H1 (cell line): ENCODE results near the gene SHC1. TPM values are rescaled to one million over a fixed set of nuclear protein-coding genes. Genes with fewer than 3 reads are reported as not detected.
A peak's percentile ranks its signal among the peaks of the same experiment; 100 is the strongest.

Experiments
- CTCF ChIA-PET: fragments of 300-600 bp; sonication (Branson Sonifier 250); formaldehyde crosslinking; loops from one replicate; lab custom pipeline; 2021; ENCODE audit not compliant: partially characterized antibody; lab: Charles Lee
- POLR2A ChIA-PET: fragments of 300-600 bp; sonication (Branson Sonifier 250); formaldehyde crosslinking; loops from one replicate; lab custom pipeline; 2021; ENCODE audit warnings: inconsistent platforms; ENCODE audit not compliant: partially characterized antibody; lab: Charles Lee
- DNase-seq, 2 experiments: peaks; one replicate each; pipeline versions ENCODE4 v3.0.0 to v3.0.0-alpha.2; 2010 to 2022; ENCODE audit warnings: low spot score in 2 of 2, low read depth in 1 of 2, mixed read lengths in 1 of 2
- FAIRE-seq: peaks from 2 replicates; lab custom pipeline; 2011; peaks lifted over from hg19 to GRCh38; lab: Jason Lieb, UNC
- H2AFZ ChIP-seq: 2 replicates; pipeline ENCODE4 v1.8.1; 2012; ENCODE audit warnings: low read length, inconsistent platforms
- H2AK5ac ChIP-seq: 2 replicates; pipeline ENCODE4 v1.6.1; 2013; ENCODE audit warnings: low read depth, low read length
- H2BK120ac ChIP-seq: replicated peaks from 2 replicates; pipeline ENCODE3; 2013; ENCODE audit warnings: low read depth, low read length, inconsistent platforms
- H2BK12ac ChIP-seq: 2 replicates; pipeline ENCODE4 v1.6.1; 2013; ENCODE audit warnings: low read depth, low read length
- H2BK15ac ChIP-seq: 2 replicates; pipeline ENCODE4 v1.6.1; 2013; ENCODE audit warnings: low read length
- H2BK20ac ChIP-seq: 2 replicates; pipeline ENCODE4 v1.6.1; 2013; ENCODE audit warnings: low read length
- H2BK5ac ChIP-seq: 2 replicates; pipeline ENCODE4 v1.6.1; 2013; ENCODE audit warnings: low read depth, low read length
- H3K14ac ChIP-seq: 2 replicates; pipeline ENCODE4 v1.6.1; 2013; ENCODE audit warnings: inconsistent platforms; ENCODE audit not compliant: insufficient read length
- H3K18ac ChIP-seq: 2 replicates; pipeline ENCODE4 v1.6.1; 2013; ENCODE audit warnings: low read length; ENCODE audit errors: extremely low read depth
- H3K23ac ChIP-seq: 2 replicates; pipeline ENCODE4 v1.6.1; 2013; ENCODE audit warnings: inconsistent platforms; ENCODE audit not compliant: insufficient read length
- H3K23me2 ChIP-seq: 2 replicates; pipeline ENCODE4 v1.6.1; 2013; ENCODE audit warnings: low read depth, low read length
- H3K27ac ChIP-seq: 2 replicates; pipeline ENCODE4 v1.6.1; 2011; ENCODE audit warnings: low read depth, low read length, inconsistent platforms
- H3K27me3 ChIP-seq, 4 experiments: replicated peaks in 1 of 4; 1 replicate in 1 of 4; 2 replicates in 3 of 4; pipeline versions ENCODE4 v1.6.1 to v1.8.1; 2011 to 2013; ENCODE audit warnings: low read length in 3 of 4, mild to moderate bottlenecking in 3 of 4, inconsistent platforms in 2 of 4, mixed read lengths in 2 of 4, moderate library complexity in 1 of 4; ENCODE audit not compliant: control insufficient read depth in 3 of 4, insufficient read depth in 3 of 4; ENCODE audit errors: extremely low read depth in 1 of 4
- H3K36me3 ChIP-seq, 4 experiments: 2 replicates each; pipeline versions ENCODE4 v1.6.1 to v1.8.1; 2011 to 2013; ENCODE audit warnings: mild to moderate bottlenecking in 4 of 4, low read length in 3 of 4, moderate library complexity in 2 of 4, control low read depth in 1 of 4, inconsistent platforms in 1 of 4; ENCODE audit not compliant: insufficient read depth in 4 of 4, control insufficient read depth in 2 of 4
- H3K4ac ChIP-seq: replicated peaks from 2 replicates; pipeline ENCODE3; 2013; ENCODE audit warnings: low read length, low read depth, mixed read lengths, inconsistent platforms; ENCODE audit not compliant: insufficient read length
- H3K4me1 ChIP-seq, 4 experiments: replicated peaks in 1 of 4; 1 replicate in 1 of 4; 2 replicates in 3 of 4; pipeline versions ENCODE4 v1.6.1 to v1.8.1; 2011 to 2013; ENCODE audit warnings: low read length in 3 of 4, inconsistent platforms in 2 of 4, mixed read lengths in 1 of 4; ENCODE audit not compliant: insufficient read depth in 4 of 4, control insufficient read depth in 3 of 4
- H3K4me2 ChIP-seq, 2 experiments: 2 replicates each; pipeline versions ENCODE4 v1.6.1 to v1.8.1; 2011 to 2013; ENCODE audit warnings: low read depth in 2 of 2, low read length in 2 of 2, control low read depth in 1 of 2, inconsistent platforms in 1 of 2, mild to moderate bottlenecking in 1 of 2; ENCODE audit not compliant: insufficient read depth in 1 of 2
- H3K4me3 ChIP-seq, 4 experiments: fragments of 200-600, 300-600 bp in 1 of 4; sonication (generic), shearing (Covaris generic), sonication (Bioruptor Twin) in 1 of 4; 2 replicates each; pipeline versions ENCODE4 v1.5.1 to v1.8.1; 2011 to 2016; ENCODE audit warnings: low read length in 4 of 4, low read depth in 3 of 4, control low read depth in 2 of 4, inconsistent platforms in 2 of 4, mild to moderate bottlenecking in 2 of 4, mixed read lengths in 1 of 4, moderate library complexity in 1 of 4; ENCODE audit not compliant: insufficient read depth in 2 of 4; ENCODE audit errors: extremely low read depth in 1 of 4
- H3K56ac ChIP-seq: replicated peaks from 2 replicates; pipeline ENCODE3; 2013; ENCODE audit warnings: low read depth, mild to moderate bottlenecking, mixed read lengths, low read length, inconsistent platforms; ENCODE audit not compliant: insufficient read length
- H3K79me1 ChIP-seq: 2 replicates; pipeline ENCODE4 v1.6.1; 2013; ENCODE audit warnings: low read depth, low read length, control low read depth
- H3K79me2 ChIP-seq, 2 experiments: 2 replicates each; pipeline versions ENCODE4 v1.6.1 to v1.8.1; 2012 to 2013; ENCODE audit warnings: low read length in 2 of 2, mild to moderate bottlenecking in 2 of 2, inconsistent platforms in 1 of 2; ENCODE audit not compliant: insufficient read depth in 2 of 2, control insufficient read depth in 1 of 2
- H3K9ac ChIP-seq, 4 experiments: replicated peaks in 1 of 4; 1 replicate in 1 of 4; 2 replicates in 3 of 4; pipeline versions ENCODE4 v1.6.1 to v1.8.1; 2011 to 2013; ENCODE audit warnings: low read depth in 3 of 4, low read length in 3 of 4, control low read depth in 2 of 4, mild to moderate bottlenecking in 2 of 4, moderate library complexity in 2 of 4, inconsistent platforms in 1 of 4; ENCODE audit errors: extremely low read depth in 1 of 4
- H3K9me3 ChIP-seq, 2 experiments: 2 replicates each; pipeline versions ENCODE4 v1.6.1 to v1.8.1; 2012 to 2013; ENCODE audit warnings: mild to moderate bottlenecking in 2 of 2, moderate library complexity in 2 of 2, control low read depth in 1 of 2, inconsistent platforms in 1 of 2, low read depth in 1 of 2, low read length in 1 of 2, mixed read lengths in 1 of 2; ENCODE audit not compliant: insufficient read depth in 2 of 2
- H4K20me1 ChIP-seq, 2 experiments: replicated peaks in 1 of 2; 2 replicates each; pipeline versions ENCODE3 to v1.8.1; 2011 to 2013; ENCODE audit warnings: inconsistent platforms in 2 of 2, low read length in 2 of 2, mild to moderate bottlenecking in 1 of 2; ENCODE audit not compliant: insufficient read depth in 2 of 2, control insufficient read depth in 1 of 2
- H4K5ac ChIP-seq: 2 replicates; pipeline ENCODE4 v1.6.1; 2013; ENCODE audit warnings: low read length, low read depth, mixed read lengths, inconsistent platforms; ENCODE audit not compliant: insufficient read length
- H4K8ac ChIP-seq: 2 replicates; pipeline ENCODE4 v1.8.0; 2013; ENCODE audit warnings: mild to moderate bottlenecking, moderate library complexity, low read length, inconsistent platforms; ENCODE audit not compliant: insufficient read depth; ENCODE audit errors: extremely low read depth
- H4K91ac ChIP-seq: replicated peaks from 2 replicates; pipeline ENCODE3; 2013; ENCODE audit warnings: low read length, mixed read lengths, inconsistent platforms; ENCODE audit not compliant: insufficient read length
- BRCA1 ChIP-seq: IDR thresholded peaks from 2 replicates; pipeline ENCODE4 v1.6.1; 2012; ENCODE audit warnings: low read depth, low read length, improper control_type of control experiment
- CEBPB ChIP-seq: IDR thresholded peaks from 2 replicates; pipeline ENCODE4 v1.6.1; 2012; ENCODE audit warnings: low read depth, low read length
- CREB1 ChIP-seq: IDR thresholded peaks from 2 replicates; pipeline ENCODE4 v1.6.1; 2012; ENCODE audit warnings: inconsistent platforms
- CTBP2 ChIP-seq: IDR thresholded peaks from 2 replicates; pipeline ENCODE4 v1.7.0; 2011; ENCODE audit warnings: borderline replicate concordance, mild to moderate bottlenecking, moderate library complexity, mixed read lengths, low read length; ENCODE audit not compliant: insufficient read depth, insufficient read length
- JUND ChIP-seq: IDR thresholded peaks from 2 replicates; pipeline ENCODE4 v1.6.1; 2011; ENCODE audit warnings: mild to moderate bottlenecking, improper control_type of control experiment, low read length
- POLR2A ChIP-seq, 2 experiments: IDR thresholded peaks; 1 replicate in 1 of 2; 2 replicates in 1 of 2; pipeline ENCODE4 v1.6.1; 2011; ENCODE audit warnings: low read depth in 2 of 2, low read length in 2 of 2, mild to moderate bottlenecking in 2 of 2; ENCODE audit errors: control extremely low read depth in 1 of 2
- RAD21 ChIP-seq, 2 experiments: IDR thresholded peaks in 1 of 2; conservative IDR thresholded peaks in 1 of 2; 2 replicates each; pipeline ENCODE4 v1.6.1; 2011; ENCODE audit warnings: low read depth in 2 of 2, low read length in 2 of 2, improper control_type of control experiment in 1 of 2, inconsistent platforms in 1 of 2, mild to moderate bottlenecking in 1 of 2, moderate library complexity in 1 of 2
- RFX5 ChIP-seq: IDR thresholded peaks from 2 replicates; pipeline ENCODE4 v1.6.1; 2011; ENCODE audit warnings: low read depth, low read length, improper control_type of control experiment, borderline replicate concordance
- SP1 ChIP-seq: IDR thresholded peaks from 2 replicates; pipeline ENCODE4 v1.6.1; 2011; ENCODE audit warnings: low read depth, low read length
- TAF7 ChIP-seq: optimal IDR thresholded peaks from 2 replicates; pipeline ENCODE3; 2011; ENCODE audit warnings: low read depth, mild to moderate bottlenecking, inconsistent platforms, low read length, moderate library complexity, borderline replicate concordance
- TBP ChIP-seq: IDR thresholded peaks from 2 replicates; pipeline ENCODE4 v1.6.1; 2011; ENCODE audit warnings: low read depth, low read length, improper control_type of control experiment
- TEAD4 ChIP-seq: IDR thresholded peaks from 2 replicates; pipeline ENCODE4 v1.6.1; 2012; ENCODE audit warnings: low read depth, low read length, inconsistent platforms, mixed read lengths
- WGBS, 2 experiments: shearing (Covaris generic) in 1 of 2; methylation state at CpG; one replicate each; pipeline versions ENCODE4 v1.1.6 to v1.1.7; 2013 to 2015; ENCODE audit warnings: low lambda C conversion rate in 2 of 2, mixed read lengths in 2 of 2, inconsistent platforms in 1 of 2, low coverage in 1 of 2, missing lambda C conversion rate in 1 of 2; ENCODE audit not compliant: insufficient replicate concordance in 2 of 2, insufficient coverage in 1 of 2, insufficient read length in 1 of 2; ENCODE audit errors: extremely low coverage in 1 of 2, missing lambda C conversion rate in 1 of 2; 5-methylcytosine and 5-hydroxymethylcytosine counted together
- polyA plus RNA-seq, 7 experiments: library from polyadenylated mRNA; depleted of rRNA in 3 of 7; stranded (reverse) in 5 of 7; unstranded in 2 of 7; fragments of >200 nt in 5 of 7; fragments of 200-250 nt in 2 of 7; gene quantifications; 1 replicate in 5 of 7; 2 replicates in 1 of 7; 4 replicates in 1 of 7; pipeline versions ENCODE4 v1.2.1 to v1.2.3, GENCODE V29; 2011 to 2013; ENCODE audit warnings: missing spikeins in 2 of 7, mixed read lengths in 2 of 7
- total RNA-seq: library from RNA; stranded (reverse); fragmentation: NEBNext Ultra II Directional; extraction: Animal tissue kit (Norgen Biotek cat#: 25700); gene quantifications from 2 replicates; pipeline ENCODE4 v1.2.1, GENCODE V29; 2021

SHC1 gene
- total and polyA plus RNA-seq, 2 of the 8 experiments (the other 6 are each of a cell fraction or from before 2014, with no cell fraction given), result 177 to 212 TPM

DNA sequence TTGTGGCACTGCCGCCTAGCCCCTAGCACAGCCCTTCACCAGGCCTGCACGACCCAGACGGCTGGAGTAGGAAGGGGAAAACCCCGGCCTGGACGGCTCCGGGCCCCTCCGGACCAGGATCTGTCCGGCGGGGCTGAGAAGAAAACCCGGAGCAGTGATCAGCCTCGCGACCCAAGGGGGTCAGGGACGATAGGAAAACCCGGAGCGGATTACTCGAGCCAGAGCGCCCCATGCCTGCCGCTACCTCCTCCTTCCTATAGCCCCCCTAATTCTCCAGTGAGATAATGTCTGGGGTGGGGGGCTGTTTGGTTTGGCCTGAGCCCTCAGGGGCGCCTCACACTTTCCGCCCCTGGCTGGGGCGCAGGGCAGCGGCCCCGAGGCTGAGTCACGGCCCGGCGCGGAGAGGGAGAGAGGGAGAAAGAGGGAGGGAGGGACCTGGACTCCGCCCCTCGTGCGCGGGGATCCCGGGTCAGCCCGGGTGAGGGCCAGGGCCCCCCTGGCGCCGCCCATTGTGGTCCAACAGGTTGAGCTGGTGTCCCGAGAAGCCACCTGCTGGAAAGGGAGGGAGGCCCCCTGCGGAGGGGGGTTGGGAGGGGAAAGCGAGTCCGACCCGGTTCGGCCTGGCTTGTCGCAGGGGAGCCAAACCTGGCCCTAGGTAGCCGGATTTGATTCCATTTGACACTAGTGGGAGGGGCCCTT lies 30.3 kb upstream of the SHC1 start:
- Histone ChIP-seq H3K27me3 (no peaks in the 10 kb centered on the region), H3K4me2 (peak overlapping the region; percentile 79 to 87), H2BK5ac (peak overlapping the region; percentile 87), H3K27ac (peak overlapping the region; percentile 80; the same call in 1 of the 2 replicates), H3K4ac (peak overlapping the region; percentile 74), H4K20me1 (peaks cover 0 to 4% of the 10 kb centered on the region in 2 experiments), H2AFZ (no peak overlapping the region), H4K8ac (peak overlapping the region; percentile 93), H2BK12ac (peak overlapping the region; percentile 80), H3K14ac (no peak overlapping the region), H2BK120ac (no peak overlapping the region), H3K56ac (peak overlapping the region; percentile 75), H2BK20ac (peak overlapping the region; percentile 72; the same call in 1 of the 2 replicates), H3K4me1 (peaks cover 6 to 18% (median 14%) of the 10 kb centered on the region in 4 experiments), H2AK5ac (no peak overlapping the region), H3K4me3 (peak overlapping the region; percentile 61 to 77 (median 63)), H3K79me1 (peaks cover under 1% of the 10 kb centered on the region; the same call in 1 of the 2 replicates), H3K18ac (peak overlapping the region; percentile 83), H3K9me3 (no peaks in the 10 kb centered on the region), H4K5ac (peak overlapping the region; percentile 89), H3K36me3 (no peaks in the 10 kb centered on the region; a peak in 2 of 8 replicates), H3K9ac (peak overlapping the region in 2 of 4 experiments; percentile 45 to 60; a peak in 3 of 7 replicates), H4K91ac (peak overlapping the region; percentile 8), H3K23ac (no peak overlapping the region), H3K79me2 (peaks cover 0 to 29% of the 10 kb centered on the region in 2 experiments; a peak in 2 of 4 replicates), H2BK15ac (no peak overlapping the region), H3K23me2 (peaks cover 18% of the 10 kb centered on the region; the same call in 1 of the 2 replicates)
- FAIRE-seq (no peak), DNase-seq (peak in 1 of 2 experiments; percentile 97)
- 1% methylated on average over 40 of the region's 43 CpGs; no CpG with 5 or more reads in 1 of the 2 experiments for WGBS, 2 experiments
- ChIA-PET CTCF (interaction anchor here (0.9 to 14.0 kb wide), 8 partner anchors 14 to 91 kb away, joined by 3 to 334 read pairs (median 112); partner anchors contain the start of genes CKS1B, EFNA3, EFNA4 and FLAD1), POLR2A (interaction anchor here (0.6 to 42.8 kb wide), 7 partner anchors 15 to 864 kb away, joined by 3 to 702 read pairs (median 6); partner anchors contain the start of genes CKS1B, EFNA3, EFNA4 and FLAD1)
- TF ChIP-seq CTBP2, result no peak
- TF ChIP-seq SP1, result peak; percentile 100
- TF ChIP-seq BRCA1, result peak; percentile 13; the same call in 1 of the 2 replicates
- peak; percentile 78 for TF ChIP-seq RFX5
- TF ChIP-seq TEAD4, result 0 out of 2 replicates have a peak, but pooled peaks have one; percentile 42
- TF ChIP-seq TAF7, result peak; percentile 76
- TF ChIP-seq CEBPB, result 0 out of 2 replicates have a peak, but pooled peaks have one; percentile 12
- peak in 1 of 2 experiments; percentile 41; a peak in 1 of 3 replicates for TF ChIP-seq POLR2A (IDR thresholded peaks at IDR 0.05; ENCODE audit: control extremely low read depth in 1 of 2, low read depth in 2 of 2, low read length in 2 of 2)
- TF ChIP-seq TBP, result peak; percentile 55
- TF ChIP-seq RAD21 (IDR thresholded peaks at IDR 0.05 in 1 of 2, conservative IDR thresholded peaks at IDR 0.05 in 1 of 2; ENCODE audit: low read depth in 2 of 2, low read length in 2 of 2), result no peak; a peak in 1 of 4 replicates
- peak; percentile 76; the same call in 1 of the 2 replicates for TF ChIP-seq JUND
- peak; percentile 73 for TF ChIP-seq CREB1
